HEK293T (cell line): ENCODE measurements around the gene CYP4F8.

Experiments
- CTCF ChIA-PET: fragments of 350-600 bp; formaldehyde crosslinking; extraction: SDS; loops from one replicate; lab custom pipeline; 2021; ENCODE audit warnings: antibody characterized with exemption, inconsistent platforms; lab: Yijun Ruan, JAX
- POLR2A ChIA-PET: fragments of 350-600 bp; formaldehyde crosslinking; extraction: SDS; loops from one replicate; lab custom pipeline; 2020; ENCODE audit warnings: antibody characterized with exemption, inconsistent platforms; lab: Yijun Ruan, JAX
- DNase-seq: peaks from one replicate; pipeline ENCODE4 v3.0.0; 2012; ENCODE audit warnings: mixed read lengths; ENCODE audit errors: extremely low spot score
- ARNT ChIP-seq: fragments of 450-650 bp; IDR thresholded peaks from 2 replicates; pipeline ENCODE4 v1.6.1; 2017; ENCODE audit warnings: mild to moderate bottlenecking
- BHLHE40 ChIP-seq: fragments of 450-650 bp; IDR thresholded peaks from 2 replicates; pipeline ENCODE4 v1.6.1; 2016; ENCODE audit warnings: mild to moderate bottlenecking, moderate library complexity, borderline replicate concordance
- CTBP1 ChIP-seq: fragments of 450-650 bp; IDR thresholded peaks from 2 replicates; pipeline ENCODE4 v1.6.1; 2016; ENCODE audit warnings: borderline replicate concordance
- ELF4 ChIP-seq: fragments of 450-650 bp; IDR thresholded peaks from 2 replicates; pipeline ENCODE4 v1.6.1; 2017; ENCODE audit warnings: antibody characterized with exemption
- FOXA1 ChIP-seq: fragments of 450-650 bp; IDR thresholded peaks from 2 replicates; pipeline ENCODE4 v1.6.1; 2016; ENCODE audit warnings: mild to moderate bottlenecking
- FOXK2 ChIP-seq: fragments of 450-650 bp; IDR thresholded peaks from 2 replicates; pipeline ENCODE4 v1.6.1; 2016; ENCODE audit warnings: mild to moderate bottlenecking
- FOXM1 ChIP-seq: fragments of 450-650 bp; IDR thresholded peaks from 2 replicates; pipeline ENCODE4 v1.6.1; 2017; ENCODE audit warnings: mild to moderate bottlenecking, borderline replicate concordance
- HDGF ChIP-seq: fragments of 450-650 bp; IDR thresholded peaks from 2 replicates; pipeline ENCODE4 v1.6.1; 2017; ENCODE audit warnings: antibody characterized with exemption, borderline replicate concordance
- L3MBTL2 ChIP-seq: fragments of 450-650 bp; conservative IDR thresholded peaks from 2 replicates; pipeline ENCODE4 v1.6.1; 2016; ENCODE audit warnings: mild to moderate bottlenecking
- LEF1 ChIP-seq: fragments of 450-650 bp; IDR thresholded peaks from 2 replicates; pipeline ENCODE4 v1.6.1; 2017; ENCODE audit warnings: mild to moderate bottlenecking, borderline replicate concordance
- NFRKB ChIP-seq: fragments of 450-650 bp; IDR thresholded peaks from 2 replicates; pipeline ENCODE4 v1.6.1; 2016; ENCODE audit warnings: mild to moderate bottlenecking, moderate library complexity
- SP1 ChIP-seq: fragments of 450-650 bp; IDR thresholded peaks from 2 replicates; pipeline ENCODE4 v1.6.1; 2017
- SUZ12 ChIP-seq: fragments of 450-650 bp; IDR thresholded peaks from 2 replicates; pipeline ENCODE4 v1.6.1; 2016; ENCODE audit warnings: mild to moderate bottlenecking
- TARDBP ChIP-seq: fragments of 450-650 bp; IDR thresholded peaks from 2 replicates; pipeline ENCODE4 v1.6.1; 2016
- ZNF384 ChIP-seq: fragments of 450-650 bp; IDR thresholded peaks from 2 replicates; pipeline ENCODE4 v1.6.1; 2016
- TF ChIP-seq, protein P1 (sequence below): fragments of 450-650 bp; IDR thresholded peaks from 2 replicates; pipeline ENCODE4 v1.6.1; 2016

CYP4F8 gene

DNA sequence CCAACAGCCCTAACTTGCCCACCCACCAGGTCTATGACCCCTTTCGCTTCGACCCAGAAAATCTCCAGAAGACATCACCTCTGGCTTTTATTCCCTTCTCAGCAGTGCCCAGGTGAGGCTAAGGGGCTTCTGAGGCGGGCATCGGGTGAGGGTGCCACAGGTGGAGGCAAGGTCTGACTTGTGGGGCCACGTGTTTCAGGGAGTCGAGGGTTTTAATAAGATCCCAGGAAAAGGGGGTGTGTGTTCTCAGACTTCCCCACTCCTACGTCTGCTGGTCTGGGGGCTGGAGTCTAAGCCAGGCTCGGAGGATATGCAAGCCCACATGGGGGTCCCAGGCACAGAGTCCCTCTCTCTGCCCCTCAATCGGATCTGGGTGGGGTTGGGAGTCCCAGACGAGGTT lies 30.9 kb upstream of the CYP4F8 start:
- TF ChIP-seq NFRKB (no peak), ZNF384 (no peak), HDGF (no peak), SUZ12 (no peak), TARDBP (no peak), SP1 (no peak), ARNT (no peak), FOXM1 (no peak), FOXK2 (no peak), CTBP1 (no peak)
- TF ChIP-seq, protein P1, sequence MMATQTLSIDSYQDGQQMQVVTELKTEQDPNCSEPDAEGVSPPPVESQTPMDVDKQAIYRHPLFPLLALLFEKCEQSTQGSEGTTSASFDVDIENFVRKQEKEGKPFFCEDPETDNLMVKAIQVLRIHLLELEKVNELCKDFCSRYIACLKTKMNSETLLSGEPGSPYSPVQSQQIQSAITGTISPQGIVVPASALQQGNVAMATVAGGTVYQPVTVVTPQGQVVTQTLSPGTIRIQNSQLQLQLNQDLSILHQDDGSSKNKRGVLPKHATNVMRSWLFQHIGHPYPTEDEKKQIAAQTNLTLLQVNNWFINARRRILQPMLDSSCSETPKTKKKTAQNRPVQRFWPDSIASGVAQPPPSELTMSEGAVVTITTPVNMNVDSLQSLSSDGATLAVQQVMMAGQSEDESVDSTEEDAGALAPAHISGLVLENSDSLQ: no peak
- ChIA-PET CTCF (no interaction called here), POLR2A (no interaction called here)
- DNase-seq: no peak

GRCh38 chr19:15584541-15585115 lies 30.4 kb upstream of the CYP4F8 start:
- DNase-seq: peak; percentile 89
- TF ChIP-seq LEF1: no peak
- no peak for TF ChIP-seq BHLHE40
- TF ChIP-seq, protein P1: 0 out of 2 replicates have a peak, but pooled peaks have one; percentile 2
- no peak for TF ChIP-seq ELF4
- no peak for TF ChIP-seq ZNF384
- POLR2A ChIA-PET: no interaction called here
- CTCF ChIA-PET: interaction anchor here (0.6 kb wide), 2 partner anchors 334 to 630 kb away, joined by 3 to 4 read pairs; no protein-coding TSS in a partner anchor

GRCh38 chr19:15587663-15588062 lies 27.4 kb upstream of the CYP4F8 start:
- DNase-seq: no peak
- CTCF ChIA-PET: no interaction called here
- TF ChIP-seq HDGF (no peak), ARNT (no peak), NFRKB (no peak), L3MBTL2 (no peak), BHLHE40 (no peak), SP1 (no peak), FOXM1 (no peak), CTBP1 (no peak), SUZ12 (no peak), TARDBP (no peak), FOXK2 (no peak)
- TF ChIP-seq, protein P1: no peak
- POLR2A ChIA-PET: no interaction called here

DNA sequence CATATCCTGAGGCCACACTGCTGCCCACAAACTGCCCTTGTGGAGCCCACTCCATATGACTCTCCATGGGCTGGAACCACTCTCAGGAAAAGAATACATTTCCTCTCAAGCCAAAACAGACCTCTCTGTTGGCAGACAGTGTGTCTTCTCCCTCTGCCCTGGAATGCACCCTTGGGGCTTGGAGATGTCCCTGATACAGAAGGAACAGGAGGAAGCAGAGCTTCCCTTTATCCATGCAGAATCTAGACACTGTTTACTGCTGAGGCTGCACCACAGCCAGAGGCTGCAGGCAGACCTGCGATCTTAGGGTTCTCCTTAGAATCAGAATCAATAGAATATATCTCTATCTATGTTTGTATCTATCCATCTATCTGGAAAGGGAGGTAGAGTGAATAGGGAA lies 26.8 kb upstream of the CYP4F8 start:
- ChIA-PET CTCF (no interaction called here), POLR2A (no interaction called here)
- DNase-seq: no peak
- TF ChIP-seq SUZ12 (no peak), L3MBTL2 (no peak), BHLHE40 (no peak), ARNT (no peak), LEF1 (no peak), CTBP1 (no peak), NFRKB (no peak), SP1 (no peak), ELF4 (no peak), ZNF384 (no peak), FOXM1 (no peak), FOXK2 (no peak), TARDBP (no peak), FOXA1 (no peak), HDGF (no peak)
- TF ChIP-seq, protein P1: no peak

GRCh38 chr19:15589760-15590451 lies 25.1 kb upstream of the CYP4F8 start:
- ChIA-PET POLR2A (no interaction called here), CTCF (no interaction called here)
- TF ChIP-seq ELF4: no peak
- TF ChIP-seq BHLHE40: no peak
- no peak for TF ChIP-seq LEF1
- TF ChIP-seq, protein P1: no peak
- TF ChIP-seq HDGF: no peak
- TF ChIP-seq ZNF384: no peak
- no peak for TF ChIP-seq NFRKB
- no peak for TF ChIP-seq FOXK2
- TF ChIP-seq FOXA1: no peak
- no peak for TF ChIP-seq L3MBTL2
- TF ChIP-seq TARDBP: no peak
- no peak for TF ChIP-seq SUZ12
- no peak for TF ChIP-seq ARNT
- TF ChIP-seq SP1: no peak
- no peak for TF ChIP-seq CTBP1
- no peak for TF ChIP-seq FOXM1
- no peak for DNase-seq
